GM12891 (cell line): ENCODE data around the gene CADM2.

ENCODE experiments used
- PAX5 ChIP-seq: IDR thresholded peaks from 2 replicates; pipeline ENCODE4 v1.6.1; 2011; ENCODE audit warnings: low read length, moderate library complexity, mild to moderate bottlenecking; ENCODE audit not compliant: insufficient read depth, severe bottlenecking
- POLR2A ChIP-seq: IDR thresholded peaks from 2 replicates; pipeline ENCODE4 v1.6.1; 2011; ENCODE audit warnings: low read depth, low read length, control low read depth

DNA sequence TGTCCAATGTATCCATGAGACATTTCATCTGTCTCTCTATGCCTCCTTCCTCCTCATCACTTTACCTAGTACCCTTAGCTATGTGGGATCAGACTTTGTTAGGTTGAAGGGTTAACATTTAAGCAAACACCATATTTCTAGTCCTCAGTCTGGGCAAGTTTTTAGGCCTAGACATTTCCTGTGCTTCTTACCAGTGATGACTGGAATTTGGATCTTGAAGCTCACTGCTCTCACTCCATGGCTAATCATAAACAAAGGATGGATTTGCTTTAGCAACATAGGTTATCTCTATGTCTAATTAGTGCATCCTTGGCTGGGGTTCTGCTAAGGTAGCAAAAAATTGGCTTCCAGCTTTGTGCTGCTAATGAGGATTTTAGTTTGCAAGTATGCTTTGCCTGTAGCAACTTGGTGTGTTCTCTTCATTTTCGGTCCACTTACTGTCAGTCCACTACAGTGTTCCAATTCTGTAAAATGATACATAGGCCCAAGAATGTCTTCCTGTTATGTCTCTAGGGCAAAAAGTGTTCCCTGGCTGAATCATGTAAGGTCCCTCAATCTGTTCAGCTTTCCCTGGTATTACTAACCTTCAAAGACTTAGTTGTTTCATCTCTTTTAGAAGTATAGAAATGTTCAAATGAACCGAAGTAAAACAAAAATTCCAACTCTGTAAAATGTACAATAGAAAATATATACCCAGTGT lies 615.4 kb downstream of the CADM2 start:
- TF ChIP-seq POLR2A, result no peak
- no peak for TF ChIP-seq PAX5
